Stimulated activated CD4-positive, alpha-beta T cell treated with anti-CD3 and anti-CD28 coated beads, Interleukin-15, amount 100 ng/mL, for 48 hours (primary cell): ENCODE results near the gene RGL3.
"Not testable (repeated sequence)": the region's sequence is repeated elsewhere in the genome, so short reads cannot be mapped to it uniquely, and the experiment has no call there.

Experiments
- DNase-seq, 2 donors: peaks; one replicate each; pipeline ENCODE4 v3.0.0-alpha.2; 2020; ENCODE audit warnings: low read depth in 2 of 2

RGL3 gene

DNA sequence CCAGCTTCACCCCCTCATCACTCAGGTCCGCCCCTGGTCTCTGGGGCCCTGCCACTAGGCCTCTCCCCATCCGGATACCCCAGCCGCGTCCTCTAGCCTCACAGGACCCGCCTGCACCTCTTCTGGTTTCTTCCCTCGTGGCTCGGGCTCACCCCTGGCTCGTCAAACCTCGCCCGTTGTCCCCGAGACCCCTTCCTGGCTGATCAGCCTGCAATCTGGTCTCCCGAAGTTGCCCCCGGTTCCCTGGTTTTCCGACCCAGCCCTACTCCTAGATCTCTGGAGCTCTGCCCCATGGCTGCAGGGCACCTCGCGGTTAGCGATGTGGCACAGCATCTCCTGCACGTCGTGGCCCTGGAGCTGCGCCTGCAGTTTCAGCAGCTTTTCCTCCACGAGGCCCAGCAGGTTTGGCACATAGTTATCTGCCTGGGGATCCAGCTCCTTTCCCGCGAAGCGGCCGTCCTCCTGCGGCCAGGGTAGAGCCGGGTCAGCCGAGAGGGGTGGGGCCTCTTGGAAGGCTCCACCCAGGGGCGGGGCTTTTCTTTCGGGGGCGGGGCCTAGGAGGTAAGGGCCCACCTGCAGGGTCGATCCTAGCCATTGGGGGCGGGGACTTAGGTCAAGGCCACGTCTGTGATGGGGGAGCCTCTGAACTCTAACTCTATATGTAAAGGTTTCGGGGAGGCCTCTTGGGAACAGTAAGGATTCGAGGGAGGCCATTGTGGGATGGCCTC, 2.4 kb upstream of the RGL3 start:
- DNase-seq = peak; percentile 30 to 46

DNA sequence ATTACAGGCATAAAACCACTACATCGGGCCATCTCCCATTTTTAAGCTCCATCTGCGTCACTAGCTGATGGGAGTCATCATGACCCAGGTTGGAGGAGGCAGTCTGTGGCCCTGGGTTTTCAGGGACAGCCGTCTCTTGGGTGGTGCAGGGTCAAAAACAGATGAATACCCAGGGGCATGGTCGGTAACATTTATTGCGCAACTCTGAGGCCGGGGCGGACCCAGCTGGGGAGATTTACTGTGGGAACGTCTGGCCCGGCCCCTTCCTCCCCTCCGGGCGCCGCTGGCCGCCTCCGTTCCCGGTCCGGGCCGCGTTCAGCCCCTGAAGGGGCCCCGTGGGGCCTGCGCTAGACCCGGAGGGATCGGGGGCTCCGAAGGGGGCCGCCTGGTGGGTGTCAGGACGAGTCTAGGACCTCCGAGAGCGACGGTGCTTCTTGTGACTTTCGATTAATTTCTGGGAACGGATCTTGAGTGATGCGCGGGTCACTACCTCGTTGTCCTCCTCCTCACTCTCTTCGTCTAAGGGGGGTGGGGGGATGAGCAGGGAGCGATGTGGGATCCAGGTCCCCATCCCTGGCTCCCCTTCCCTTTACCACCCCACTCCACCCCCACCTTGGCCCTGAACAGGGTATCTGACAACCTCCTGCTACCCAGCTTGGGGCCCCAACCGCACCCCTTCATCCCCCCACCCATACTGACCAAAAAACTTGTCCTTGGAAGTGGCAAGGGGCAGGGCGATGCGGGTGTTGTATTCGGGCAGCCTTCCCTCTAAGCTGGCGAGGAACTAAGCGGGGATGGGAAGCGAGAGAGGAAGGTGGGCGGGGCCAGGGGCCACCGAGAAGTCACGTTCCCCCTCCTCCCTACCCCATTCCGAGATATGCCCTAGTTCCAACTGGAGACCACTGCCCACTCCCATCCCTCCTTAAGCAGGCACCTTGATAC, 1.6 kb upstream of the RGL3 start:
- DNase-seq = no peak

DNA sequence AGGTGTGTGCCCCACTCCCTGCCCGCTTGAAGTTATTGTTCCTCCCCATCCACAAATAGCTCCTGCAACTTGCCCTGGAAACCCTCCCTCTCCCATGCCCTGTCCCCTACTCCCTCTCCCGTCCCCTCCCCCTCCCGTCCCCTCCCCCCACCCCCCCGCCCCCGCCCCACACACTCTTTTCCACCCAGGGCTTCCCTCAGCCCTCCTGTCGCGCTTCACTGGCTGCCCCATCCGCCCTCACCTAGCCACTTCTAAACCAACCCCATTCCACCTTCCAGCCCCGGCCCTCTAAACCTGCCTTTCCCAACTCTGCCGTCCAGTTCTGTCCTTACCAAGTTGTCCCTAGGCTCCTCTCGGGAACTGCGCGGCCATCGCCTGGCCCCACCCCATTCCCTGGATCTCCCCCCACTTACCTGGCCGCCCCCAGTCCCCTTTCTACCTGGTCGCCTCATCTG, 993 bp downstream of the RGL3 start:
- DNase-seq = no peak

DNA sequence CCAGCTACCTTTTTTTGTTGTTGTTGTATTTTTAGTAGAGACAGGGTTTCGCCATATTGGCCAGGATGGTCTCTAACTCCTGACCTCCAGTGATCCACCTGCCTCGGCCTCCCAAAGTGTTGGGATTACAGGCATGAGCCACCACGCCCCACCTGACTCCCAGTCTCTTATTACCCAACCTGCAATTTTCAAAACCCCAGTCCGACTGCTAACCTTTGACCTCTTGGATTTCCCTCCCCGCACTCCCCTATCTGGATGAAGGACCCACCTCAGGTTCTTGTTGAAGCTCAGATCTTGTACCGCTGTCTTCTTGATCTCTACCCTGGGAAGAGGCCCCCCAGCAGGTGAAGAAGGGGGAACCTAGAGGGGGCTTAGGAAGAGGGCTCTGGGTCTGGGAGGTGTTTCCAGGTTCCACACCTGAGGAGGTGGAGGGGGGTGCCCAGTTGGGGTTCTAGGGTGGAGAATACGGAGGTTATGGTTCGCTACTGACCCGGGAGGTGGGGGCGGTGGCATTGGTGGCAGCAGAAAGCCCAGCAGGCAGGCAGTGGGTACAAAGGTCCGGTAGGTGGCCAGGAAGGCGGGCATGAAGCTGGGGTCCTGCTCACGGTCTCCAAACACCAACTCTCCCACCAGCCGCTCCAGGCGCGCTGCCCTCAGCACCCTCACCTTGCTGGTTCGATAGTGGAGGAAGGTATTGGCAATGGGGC, 2.6 kb downstream of the RGL3 start:
- DNase-seq = no peak

DNA sequence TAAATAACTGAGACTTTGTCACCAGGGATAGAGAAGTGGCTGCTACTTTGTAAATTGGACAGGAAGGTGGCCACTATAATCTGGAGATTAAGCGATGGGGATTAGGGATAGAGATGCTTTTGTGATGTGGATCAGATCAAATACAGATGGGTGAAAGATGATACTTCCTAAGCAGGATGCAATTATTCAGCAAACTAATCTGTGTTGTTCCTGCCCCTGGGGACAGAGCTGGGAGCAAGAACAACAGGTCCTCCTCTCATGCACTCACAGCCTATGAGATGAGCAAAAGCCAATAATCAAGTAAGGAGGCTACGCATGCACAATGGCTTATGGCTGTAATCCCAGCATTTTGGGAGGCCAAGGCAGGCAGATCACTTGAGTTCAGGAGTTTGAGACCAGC, 4.6 kb downstream of the RGL3 start:
- DNase-seq = no peak

DNA sequence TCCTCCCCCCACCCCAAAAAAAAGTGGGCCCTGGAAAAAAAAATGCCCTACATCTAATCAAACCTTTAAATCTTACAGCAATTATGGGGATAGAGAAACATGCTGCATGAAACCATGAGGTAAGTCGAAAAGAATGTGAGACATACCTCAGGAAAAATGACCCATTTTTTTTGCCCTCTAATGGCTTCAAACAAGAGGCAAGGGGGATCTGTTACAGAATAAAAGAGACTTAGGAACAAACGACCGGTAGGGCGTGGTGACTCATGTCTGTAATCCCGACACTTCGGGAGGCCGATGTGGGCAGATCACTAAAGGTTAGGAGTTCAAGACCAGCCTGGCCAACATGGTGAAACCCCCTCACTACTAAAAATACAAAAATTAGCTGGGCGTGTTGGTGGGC, 8.4 kb downstream of the RGL3 start:
- DNase-seq = no peak

DNA sequence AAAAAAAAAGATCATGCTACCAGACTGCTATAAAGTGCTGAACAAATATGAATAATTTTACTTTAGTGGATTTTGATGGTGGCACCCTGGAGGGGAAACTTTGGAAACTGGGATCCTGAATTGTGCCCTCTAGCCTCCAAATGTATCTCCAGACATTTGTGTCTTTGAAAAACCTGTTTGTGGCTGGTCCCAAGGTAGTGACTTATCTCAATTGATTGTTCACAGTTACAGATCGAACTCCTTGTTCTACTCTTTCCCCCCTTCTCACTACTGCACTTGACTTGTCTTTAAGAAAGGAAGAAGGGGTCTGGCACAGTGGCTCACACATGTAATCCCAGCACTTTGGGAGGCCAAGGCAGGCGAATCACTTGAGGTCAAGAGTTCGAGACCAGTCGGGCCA, 10.5 kb downstream of the RGL3 start:
- DNase-seq = no peak

DNA sequence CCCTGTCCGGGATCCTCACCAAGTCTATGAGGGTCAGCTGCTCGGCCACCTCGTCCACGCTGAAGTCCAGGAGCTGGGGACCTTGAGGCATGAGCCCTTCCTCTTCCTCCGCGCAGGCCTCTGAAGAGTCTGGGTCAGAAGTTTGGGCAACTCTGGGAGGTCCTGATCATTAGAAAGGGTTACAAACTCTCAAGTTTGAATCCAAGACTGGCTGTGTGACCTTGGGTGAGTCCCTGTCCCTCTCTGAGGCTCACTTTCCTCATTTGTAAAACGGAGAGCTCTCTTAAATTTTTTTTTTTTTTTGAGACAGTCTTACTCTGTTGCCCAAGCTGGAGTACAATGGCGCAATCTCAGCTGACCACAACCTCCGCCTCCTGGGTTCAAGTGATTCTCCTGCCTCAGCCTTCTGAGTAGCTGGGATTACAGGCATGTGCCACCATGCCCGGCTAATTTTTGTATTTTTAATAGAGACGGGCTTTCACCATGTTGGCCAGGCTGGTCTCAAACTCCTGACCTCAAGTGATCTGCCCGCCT, 12.3 kb downstream of the RGL3 start:
- DNase-seq = not testable (repeated sequence)

DNA sequence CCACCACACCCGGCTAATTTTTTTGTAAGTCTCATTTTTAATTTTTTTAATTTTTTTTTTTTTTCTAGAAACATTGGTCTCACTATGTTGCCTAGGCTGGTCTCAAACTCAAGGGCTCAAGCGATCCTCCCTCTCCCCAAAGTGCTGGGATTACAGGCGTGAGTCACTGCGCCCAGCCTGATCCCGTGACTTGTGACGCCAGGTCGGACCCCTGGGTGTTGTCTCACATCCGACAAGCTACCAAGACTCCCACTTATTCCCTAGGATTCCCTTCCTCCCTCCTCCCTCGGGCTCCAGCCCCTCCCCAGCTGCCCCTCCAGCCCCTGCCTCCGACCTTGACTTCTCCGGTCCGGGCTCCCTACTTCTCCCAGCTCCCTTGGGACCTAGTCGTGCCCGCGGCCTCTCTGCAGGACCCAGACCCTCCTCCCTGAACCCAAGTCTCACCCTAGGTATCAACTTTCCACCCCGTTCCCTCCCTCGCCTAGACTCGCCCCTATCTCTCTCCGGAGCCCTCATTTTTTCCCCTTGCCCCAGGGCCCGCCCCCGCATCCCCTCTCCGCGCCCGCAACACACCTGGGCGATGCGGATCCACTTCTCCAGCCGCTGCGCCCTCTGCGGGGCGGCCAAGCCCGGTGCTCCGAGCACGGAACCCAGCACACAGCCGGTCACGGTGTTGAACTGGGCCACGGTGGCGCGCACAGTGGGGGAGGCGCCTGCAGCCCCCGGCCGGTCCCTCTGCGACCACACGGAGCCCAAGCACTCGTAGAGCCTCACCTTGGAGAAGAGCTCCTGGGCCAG, 13.1 kb downstream of the RGL3 start:
- DNase-seq = peak in 1 of 2 donors; percentile 49

DNA sequence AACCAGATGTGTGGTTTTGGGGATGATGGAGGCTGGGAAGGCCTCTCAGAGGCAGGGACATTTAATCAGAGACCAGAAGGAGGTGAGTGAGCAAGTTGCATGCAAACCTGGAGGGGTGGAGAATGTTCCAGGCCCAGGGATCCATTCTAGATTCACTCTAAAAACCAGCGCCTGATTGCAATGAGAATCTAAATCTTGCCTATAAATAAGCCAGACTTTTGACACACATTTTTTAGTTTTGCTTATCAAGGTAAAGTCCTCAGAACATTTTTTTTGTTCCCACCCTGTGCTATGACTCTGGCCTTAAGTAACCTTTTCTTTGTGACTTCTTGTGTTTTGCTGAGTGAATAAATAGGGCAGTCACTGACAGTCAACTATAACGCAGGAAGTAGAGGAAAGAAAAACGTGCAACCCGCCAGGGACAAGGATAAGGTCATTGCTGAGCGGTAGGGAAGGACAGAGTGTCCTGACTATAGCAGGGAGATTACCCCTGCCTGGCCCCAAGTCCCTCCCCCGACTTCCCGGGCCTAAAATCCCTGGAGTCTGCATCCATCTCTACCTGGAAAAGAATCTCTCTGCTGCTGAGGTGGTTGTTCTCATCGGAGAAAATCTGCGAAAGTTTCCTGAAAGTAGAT, 14.4 kb downstream of the RGL3 start:
- DNase-seq = no peak

DNA sequence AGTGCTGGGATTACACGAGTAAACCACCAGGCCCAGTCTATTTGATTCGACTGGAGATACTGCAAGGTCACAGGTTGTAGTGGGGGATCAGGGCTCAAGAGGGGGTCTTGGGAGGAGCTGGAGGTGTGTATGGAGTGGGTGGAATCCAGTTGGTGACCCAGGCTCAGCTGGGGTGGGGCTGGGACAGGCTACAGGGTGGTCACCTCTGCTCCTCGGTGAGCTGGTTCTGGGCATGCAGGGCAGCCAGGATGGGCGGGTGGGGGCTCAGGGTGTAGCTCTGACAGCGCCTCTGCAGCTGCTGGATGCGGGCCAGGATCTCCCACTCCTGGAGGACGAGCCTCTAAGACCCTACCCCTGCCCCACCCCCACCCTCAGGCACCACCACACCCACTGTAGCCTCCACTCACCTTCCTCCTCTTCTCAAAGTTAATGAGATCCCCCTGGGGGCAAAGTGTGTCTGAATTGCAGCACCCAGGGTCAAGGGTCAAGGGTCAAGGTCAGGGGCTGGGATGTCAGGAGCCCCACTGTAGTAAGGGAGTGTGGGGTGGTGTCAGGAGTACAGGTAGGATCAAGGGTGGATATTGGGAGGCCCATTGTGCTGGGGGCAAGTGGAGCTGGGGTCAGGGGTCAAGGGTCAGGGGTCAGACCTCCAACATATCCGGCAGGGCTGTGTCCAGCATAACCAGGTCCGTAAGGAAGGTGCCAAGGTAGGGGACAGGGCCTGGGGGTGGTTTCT, 17.1 kb downstream of the RGL3 start:
- DNase-seq = no peak

DNA sequence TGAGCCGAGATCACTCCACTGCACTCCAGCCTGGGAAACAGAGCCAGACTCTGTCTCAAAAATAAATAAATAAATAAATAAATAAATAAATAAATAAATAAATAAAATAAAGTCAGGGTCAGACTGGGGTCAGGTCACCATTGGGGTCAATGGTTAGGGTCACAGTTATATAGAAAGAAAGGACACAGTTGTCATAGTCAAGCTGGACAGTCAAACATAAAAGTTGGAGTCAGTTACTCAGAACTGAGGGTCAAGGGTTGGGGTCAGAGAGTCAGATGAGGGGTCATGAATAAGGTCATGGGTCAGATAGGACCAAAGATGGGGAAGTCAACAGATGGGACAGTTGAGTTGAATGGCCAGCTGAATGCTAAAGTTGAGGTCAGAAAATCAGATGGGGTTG, 18.3 kb downstream of the RGL3 start:
- DNase-seq = no peak

DNA sequence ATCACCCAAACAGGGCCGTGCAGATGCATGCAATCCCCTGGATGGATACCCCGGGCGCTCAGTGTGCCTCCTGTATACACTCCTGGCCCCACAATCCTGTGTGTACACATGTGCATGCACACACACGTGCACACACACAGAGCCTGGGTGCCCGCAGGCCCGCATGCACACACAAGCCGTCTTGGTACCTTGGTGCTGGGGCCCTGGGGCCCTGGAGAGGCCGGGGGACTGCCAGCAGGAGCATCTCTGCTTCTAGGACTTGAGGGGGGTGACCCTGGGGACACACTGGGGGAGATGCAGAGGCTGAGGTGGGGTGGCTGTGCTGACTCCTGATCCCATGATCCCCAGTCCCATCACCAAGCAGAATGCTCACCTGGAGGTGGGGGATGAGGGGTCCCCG, 19.4 kb downstream of the RGL3 start:
- no peak for DNase-seq

DNA sequence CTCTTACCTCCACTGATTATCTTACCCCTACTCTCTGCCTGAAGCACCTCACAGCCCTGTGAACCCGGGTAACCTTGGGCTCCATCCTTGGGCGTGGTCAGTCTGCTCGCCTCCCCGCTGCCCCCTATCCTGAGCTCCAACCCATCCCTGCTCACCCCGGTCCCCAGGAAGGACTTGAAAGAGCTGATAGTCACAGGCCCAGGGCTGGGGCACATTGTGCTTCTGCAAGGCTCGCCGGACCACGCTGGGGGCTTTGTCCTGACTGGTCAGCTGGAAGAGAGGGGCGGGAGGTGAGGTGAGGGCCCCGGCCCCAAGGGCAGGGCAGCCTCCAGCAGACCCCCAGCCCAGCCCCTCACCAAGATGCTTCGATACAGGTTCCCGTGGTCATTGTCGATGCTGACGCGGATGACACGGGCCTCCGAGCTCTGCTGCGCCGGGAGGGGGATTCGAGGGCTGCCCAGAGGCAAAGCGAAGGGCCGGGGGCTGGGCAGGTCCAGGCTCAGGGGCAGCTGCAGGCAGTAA, 22.0 kb downstream of the RGL3 start:
- no peak for DNase-seq

DNA sequence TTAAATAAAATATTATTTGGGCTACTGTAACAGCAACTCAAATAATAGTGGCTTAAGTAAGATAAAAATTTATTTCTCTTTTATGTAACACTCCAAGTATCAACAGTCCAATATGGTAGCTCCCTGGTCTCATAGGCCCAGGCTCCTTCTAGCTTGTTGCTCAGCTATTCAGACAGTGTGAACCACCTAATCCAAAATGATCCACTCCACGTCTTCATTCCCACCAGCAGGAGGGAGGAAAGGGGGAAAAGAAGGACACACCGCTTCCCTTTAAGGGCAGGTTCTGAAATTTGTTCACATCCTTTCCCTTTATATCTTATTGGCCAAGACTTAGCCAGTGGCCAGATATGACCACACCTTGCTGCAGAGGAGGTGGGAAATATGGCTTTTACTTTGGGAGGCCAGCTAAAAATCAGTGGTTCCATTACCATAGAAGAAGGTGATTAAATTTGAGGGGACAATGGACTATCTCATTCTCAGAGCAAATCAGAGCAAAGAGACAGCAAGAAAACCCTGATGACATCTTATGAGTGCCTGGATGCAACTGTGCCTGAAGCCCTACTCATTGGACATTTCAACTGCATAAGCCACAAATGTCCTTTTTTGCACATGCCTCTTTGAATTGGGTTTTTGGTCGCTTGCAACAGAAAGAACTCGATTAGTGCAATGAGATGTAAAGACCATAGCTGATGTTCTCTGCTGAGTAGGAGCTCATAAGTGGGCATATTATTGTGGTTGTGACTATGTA, 28.0 kb downstream of the RGL3 start:
- no peak for DNase-seq

DNA sequence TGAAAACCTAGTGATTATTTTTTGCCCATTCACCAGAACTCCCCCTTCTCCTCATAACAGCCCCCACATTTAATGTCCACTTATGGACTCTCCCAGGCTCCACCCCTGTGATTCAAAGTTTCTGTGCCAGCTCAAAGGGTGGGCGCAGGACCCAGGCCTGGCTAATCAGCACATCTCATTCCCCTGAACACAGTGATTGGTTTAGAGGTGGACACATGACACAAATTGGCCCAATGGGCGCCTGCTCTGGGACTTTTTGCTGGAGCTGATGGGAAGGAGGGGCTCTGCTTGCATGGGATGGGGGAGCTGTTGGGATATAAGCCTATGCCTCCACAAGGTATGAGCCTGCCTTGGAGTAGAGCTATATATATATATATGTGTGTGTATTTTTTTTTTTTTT, 28.8 kb downstream of the RGL3 start:
- no peak for DNase-seq

DNA sequence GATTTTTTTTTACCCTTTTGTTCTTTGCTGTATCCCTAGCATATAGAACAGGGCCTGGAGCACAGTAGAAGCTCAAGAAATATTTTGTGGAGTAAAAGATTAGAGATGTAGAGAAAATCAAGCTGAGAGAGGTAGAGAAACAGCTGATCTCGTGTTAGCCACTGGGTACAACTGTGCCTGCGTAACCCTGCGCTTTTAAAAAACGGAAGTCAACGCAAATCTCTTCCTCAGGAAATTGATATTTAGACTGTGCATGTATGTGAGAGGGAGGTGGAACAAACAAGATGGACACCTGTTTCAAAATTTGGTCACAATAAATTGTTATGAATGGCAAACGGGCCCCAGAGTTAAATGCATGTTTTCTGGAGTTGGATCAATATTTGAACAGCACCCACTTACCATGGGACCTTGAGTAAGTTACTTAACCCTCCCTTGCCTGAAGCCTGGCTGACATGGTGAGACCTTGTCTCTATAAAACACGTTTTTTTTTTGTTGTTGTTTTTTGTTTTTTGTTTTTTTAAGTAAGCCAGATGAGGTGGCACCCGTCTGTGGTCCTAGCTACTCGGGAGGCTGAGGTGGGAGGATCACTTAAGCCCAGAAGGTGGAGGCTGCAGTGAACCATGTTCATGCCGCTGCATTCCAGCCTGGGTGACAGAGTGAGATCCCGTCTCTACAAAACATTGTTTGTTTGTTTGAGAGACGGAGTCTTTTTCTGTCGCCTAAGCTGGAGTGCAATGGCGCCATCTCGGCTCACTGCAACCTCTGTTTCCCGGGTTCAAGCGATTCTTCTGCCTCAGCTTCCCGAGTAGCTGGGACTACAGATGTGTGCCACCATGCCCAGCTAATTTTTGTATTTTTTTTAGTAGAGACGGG, 31.7 kb downstream of the RGL3 start:
- DNase-seq = no peak

DNA sequence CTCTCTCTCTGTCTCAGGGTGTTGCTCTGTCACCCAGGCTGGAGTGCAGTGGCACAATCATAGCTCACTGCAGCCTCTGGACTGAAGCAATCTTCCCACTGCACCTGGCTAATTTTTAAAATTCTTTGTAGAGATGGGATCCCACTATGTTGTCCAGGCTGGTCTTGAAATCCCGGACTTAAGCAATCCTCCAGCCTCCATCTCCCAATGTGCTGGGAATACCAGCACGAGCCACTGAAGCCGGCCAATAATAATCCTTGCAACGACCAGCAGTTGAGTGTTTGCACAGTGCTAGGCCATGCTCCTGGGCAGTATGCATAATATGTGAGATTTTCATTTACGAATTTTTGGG, 34.4 kb downstream of the RGL3 start:
- DNase-seq = no peak
